Measurements from ENCODE around the gene PTPN18. TPM values are rescaled to one million over a fixed set of nuclear protein-coding genes. Genes with fewer than 3 reads are reported as not detected.

The PTPN18 gene
- total and polyA plus RNA-seq, 12 donors, result 7.8 to 35.0 (median 12.9) TPM

DNA sequence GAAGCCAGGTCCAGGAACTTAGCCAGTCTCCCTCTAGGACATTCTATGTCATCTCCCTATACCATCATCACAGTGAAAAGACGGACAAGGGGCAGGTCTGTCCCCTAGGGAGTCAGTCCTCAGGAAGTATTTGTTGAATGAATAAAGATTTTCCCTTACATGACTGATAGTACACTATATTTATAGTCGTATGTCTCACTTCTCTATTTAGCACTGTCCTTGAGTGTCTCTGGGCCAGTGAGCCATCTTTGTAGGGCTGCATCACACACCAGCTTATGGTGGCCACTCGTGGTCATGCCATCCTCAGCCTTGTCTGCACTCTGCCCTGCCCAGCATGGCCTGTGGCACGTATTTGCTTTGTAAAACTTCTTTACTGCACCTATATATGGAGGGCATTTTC, 25.8 kb downstream of the PTPN18 start:
- H3K27ac ChIP-seq, result no peak overlapping the region
- no peaks in the 10 kb centered on the region for H3K9me3 ChIP-seq
- ATAC-seq (no peak), DNase-seq (no peak)
- TF ChIP-seq CTCF (IDR thresholded peaks at IDR 0.05), result no peak
- H3K4me1 ChIP-seq, result peaks cover 7 to 45% (median 19%) of the 10 kb centered on the region in 9 donors
- no peaks in the 10 kb centered on the region for H3K27me3 ChIP-seq
- 76% methylated on average over 4 of the region's 4 CpGs for WGBS, 2 donors
- H3K4me3 ChIP-seq, result no peak overlapping the region
- peaks cover 0 to 20% (median 0%) of the 10 kb centered on the region in 9 donors for H3K36me3 ChIP-seq
- intact Hi-C loops (cut with DNase I), result no loop called here

DNA sequence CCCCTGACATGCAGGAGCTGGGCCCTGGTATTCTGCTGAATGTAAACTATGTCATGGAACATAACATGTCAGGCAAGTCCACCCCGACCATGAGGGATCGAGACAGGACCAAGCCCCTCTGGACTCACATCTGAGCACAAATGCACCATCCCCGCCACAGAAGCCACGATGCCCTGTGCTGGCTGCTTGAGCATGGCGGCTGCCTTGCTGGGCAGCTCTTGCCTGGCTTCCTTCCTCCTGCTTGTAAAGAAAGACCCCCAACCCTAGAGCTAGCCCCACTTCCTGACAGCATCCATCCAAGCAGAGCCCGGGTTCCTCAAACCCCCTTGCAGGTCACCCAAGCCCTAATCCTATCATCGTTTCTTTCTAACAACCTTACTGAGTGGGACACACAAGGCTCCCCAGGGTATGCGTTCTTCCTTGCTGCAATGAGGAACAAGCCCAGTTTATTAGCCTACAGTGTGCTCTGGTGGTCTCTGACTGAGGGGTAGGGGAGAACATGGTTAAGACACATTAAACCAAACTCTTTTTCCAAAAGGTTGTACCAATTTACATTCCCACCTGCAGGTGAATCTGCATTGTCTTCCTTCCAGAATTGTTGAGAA, 26.6 kb downstream of the PTPN18 start:
- no peaks in the 10 kb centered on the region for H3K9me3 ChIP-seq
- 98 to 99% methylated on average over 8 of the region's 8 CpGs for WGBS, 2 donors
- TF ChIP-seq CTCF (IDR thresholded peaks at IDR 0.05), result no peak
- H3K4me1 ChIP-seq, result peaks cover 7 to 53% (median 27%) of the 10 kb centered on the region in 9 donors
- no peak overlapping the region for H3K4me3 ChIP-seq
- ATAC-seq (no peak), DNase-seq (no peak)
- peaks cover 0 to 17% (median 0%) of the 10 kb centered on the region in 9 donors for H3K36me3 ChIP-seq
- no peaks in the 10 kb centered on the region for H3K27me3 ChIP-seq
- H3K27ac ChIP-seq, result no peak overlapping the region
- intact Hi-C loops (cut with DNase I), result no loop called here

DNA sequence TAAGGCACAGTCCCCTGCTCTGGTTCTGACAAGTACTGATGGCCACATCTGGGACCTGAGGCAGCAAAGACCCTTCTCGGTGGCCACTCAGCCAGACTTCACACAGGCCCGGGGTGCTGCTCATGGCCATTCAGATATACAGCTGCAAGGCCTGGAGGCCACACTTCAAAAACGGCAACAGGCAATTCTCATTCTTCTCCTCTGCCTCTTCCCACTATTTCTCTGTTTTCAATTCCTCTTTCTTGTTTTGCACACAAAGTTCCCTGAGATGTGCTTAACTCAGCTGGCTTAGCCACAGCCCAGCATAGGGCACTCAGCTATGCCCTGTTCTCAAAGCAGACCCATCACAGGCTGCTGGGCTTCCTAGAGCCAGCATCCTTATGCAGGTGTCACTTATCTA, 29.9 kb downstream of the PTPN18 start:
- intact Hi-C loops (cut with DNase I), result loop anchor here in 1 of 10 donors (2.0 kb wide), 1 partner anchor 13 kb away; no protein-coding TSS in a partner anchor
- Histone ChIP-seq H3K4me1 (peaks cover 8 to 59% (median 41%) of the 10 kb centered on the region in 9 donors), H3K27ac (peak overlapping the region in 6 of 10 donors; percentile 39 to 94 (median 73)), H3K36me3 (peaks cover 0 to 7% (median 0%) of the 10 kb centered on the region in 9 donors), H3K4me3 (no peak overlapping the region), H3K9me3 (no peaks in the 10 kb centered on the region), H3K27me3 (no peaks in the 10 kb centered on the region)
- WGBS, 2 donors, result 88 to 92% methylated on average over 3 of the region's 3 CpGs
- TF ChIP-seq CTCF (IDR thresholded peaks at IDR 0.05), result no peak
- ATAC-seq, result peak in 2 of 8 donors; percentile 6 to 17
- DNase-seq, result no peak

- intact Hi-C loops (cut with DNase I), result loop anchor here in 1 of 10 donors (2.0 kb wide), 1 partner anchor 14 kb away; no protein-coding TSS in a partner anchor
- H3K27me3 ChIP-seq, result no peaks in the 10 kb centered on the region
- WGBS, 2 donors, result 39 to 53% methylated on average over 4 of the region's 4 CpGs
- peak overlapping the region in 2 of 10 donors; percentile 9 to 25 for H3K4me3 ChIP-seq
- TF ChIP-seq CTCF (IDR thresholded peaks at IDR 0.05), result no peak
- no peaks in the 10 kb centered on the region for H3K9me3 ChIP-seq
- H3K27ac ChIP-seq, result peak overlapping the region; percentile 35 to 94 (median 66)
- peaks cover 7 to 65% (median 49%) of the 10 kb centered on the region in 9 donors for H3K4me1 ChIP-seq
- peak in 5 of 8 donors; percentile 24 to 60 (median 54) for ATAC-seq
- H3K36me3 ChIP-seq, result peaks cover 0 to 4% (median 0%) of the 10 kb centered on the region in 9 donors
- DNase-seq, result peak; percentile 50 to 65
Measured at GRCh38 chr2:130387071-130387400, 31.2 kb downstream of the PTPN18 start.
